22Rv1 (cell line): ENCODE results near the gene FBXO27.
A peak's percentile ranks its signal among the peaks of the same experiment; 100 is the strongest.

Experiments
- H3K27ac ChIP-seq: fragments of 450-650 bp; 2 replicates; pipeline ENCODE4 v1.5.1; 2017
- CTCF ChIP-seq: fragments of 450-650 bp; IDR thresholded peaks from 2 replicates; pipeline ENCODE4 v1.5.1; 2017; ENCODE audit warnings: mild to moderate bottlenecking
- ZFX ChIP-seq: fragments of 450-650 bp; IDR thresholded peaks from 2 replicates; pipeline ENCODE4 v1.6.1; 2017; ENCODE audit warnings: antibody characterized with exemption, borderline replicate concordance

The FBXO27 gene

GRCh38 chr19:38985262-38985661 is 47.1 kb downstream of the FBXO27 start:
- H3K27ac ChIP-seq: no peak overlapping the region
- TF ChIP-seq ZFX: no peak
- TF ChIP-seq CTCF: no peak

DNA sequence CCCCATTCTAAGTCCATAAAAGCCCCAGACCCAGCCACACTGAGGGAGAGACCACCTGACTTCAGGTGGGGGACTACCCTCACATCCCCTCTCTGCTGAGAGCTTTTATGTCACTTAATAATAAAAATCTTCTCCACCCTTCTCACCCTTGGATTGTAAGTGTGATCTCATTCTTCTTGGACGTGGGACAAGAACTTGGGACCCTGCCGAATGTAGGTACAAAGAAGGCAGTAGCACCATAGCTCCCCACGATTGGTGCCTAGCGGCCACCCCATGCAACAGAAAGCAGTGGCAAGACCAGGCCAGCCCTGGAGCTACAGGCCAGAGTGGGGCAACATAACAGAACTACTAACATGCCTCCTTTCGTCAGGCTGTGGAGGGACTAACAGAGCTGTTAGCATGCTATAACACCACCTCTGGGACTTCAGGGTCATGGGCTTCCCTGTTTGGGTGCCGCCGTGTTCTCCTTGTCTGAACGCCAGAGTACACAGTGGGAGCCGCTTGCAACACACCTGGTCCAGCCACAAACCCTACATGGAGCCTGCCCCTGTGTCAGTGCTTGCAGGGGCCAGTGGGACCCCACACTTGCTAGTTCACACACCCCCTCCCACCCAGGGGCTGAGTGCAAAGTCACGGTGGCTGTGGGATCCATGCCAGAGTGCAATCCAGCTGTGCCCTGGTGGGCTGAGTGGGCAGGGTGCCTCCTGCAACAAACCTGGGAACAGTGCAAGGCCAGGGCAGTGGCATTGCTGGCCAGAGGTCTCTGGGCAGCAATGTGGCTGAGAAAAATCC is 51.6 kb downstream of the FBXO27 start:
- H3K27ac ChIP-seq: no peak overlapping the region
- TF ChIP-seq CTCF: no peak

- H3K27ac ChIP-seq: no peak overlapping the region
- TF ChIP-seq ZFX (no peak), CTCF (no peak)
These were observed 52.5 kb downstream of the FBXO27 start for GRCh38 chr19:38979812-38980211.

DNA sequence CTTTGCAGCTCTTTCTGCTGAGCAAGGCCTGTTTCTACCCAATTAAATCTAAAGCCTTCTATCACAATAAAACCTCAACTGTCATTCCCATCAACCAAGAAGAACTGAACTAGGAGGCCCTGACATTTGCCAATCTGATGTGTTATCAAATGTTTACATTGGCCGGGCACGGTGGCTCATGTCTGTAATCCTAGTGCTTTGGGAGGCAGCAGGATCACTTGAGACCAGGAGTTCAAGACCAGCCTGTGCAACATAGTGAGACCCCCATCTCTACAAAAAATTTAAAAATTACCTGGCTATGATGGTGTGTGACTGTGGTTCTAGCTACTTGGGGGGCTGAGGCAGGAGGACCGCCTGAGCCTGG is 54.0 kb downstream of the FBXO27 start:
- H3K27ac ChIP-seq: no peak overlapping the region
- TF ChIP-seq ZFX (no peak), CTCF (no peak)

DNA sequence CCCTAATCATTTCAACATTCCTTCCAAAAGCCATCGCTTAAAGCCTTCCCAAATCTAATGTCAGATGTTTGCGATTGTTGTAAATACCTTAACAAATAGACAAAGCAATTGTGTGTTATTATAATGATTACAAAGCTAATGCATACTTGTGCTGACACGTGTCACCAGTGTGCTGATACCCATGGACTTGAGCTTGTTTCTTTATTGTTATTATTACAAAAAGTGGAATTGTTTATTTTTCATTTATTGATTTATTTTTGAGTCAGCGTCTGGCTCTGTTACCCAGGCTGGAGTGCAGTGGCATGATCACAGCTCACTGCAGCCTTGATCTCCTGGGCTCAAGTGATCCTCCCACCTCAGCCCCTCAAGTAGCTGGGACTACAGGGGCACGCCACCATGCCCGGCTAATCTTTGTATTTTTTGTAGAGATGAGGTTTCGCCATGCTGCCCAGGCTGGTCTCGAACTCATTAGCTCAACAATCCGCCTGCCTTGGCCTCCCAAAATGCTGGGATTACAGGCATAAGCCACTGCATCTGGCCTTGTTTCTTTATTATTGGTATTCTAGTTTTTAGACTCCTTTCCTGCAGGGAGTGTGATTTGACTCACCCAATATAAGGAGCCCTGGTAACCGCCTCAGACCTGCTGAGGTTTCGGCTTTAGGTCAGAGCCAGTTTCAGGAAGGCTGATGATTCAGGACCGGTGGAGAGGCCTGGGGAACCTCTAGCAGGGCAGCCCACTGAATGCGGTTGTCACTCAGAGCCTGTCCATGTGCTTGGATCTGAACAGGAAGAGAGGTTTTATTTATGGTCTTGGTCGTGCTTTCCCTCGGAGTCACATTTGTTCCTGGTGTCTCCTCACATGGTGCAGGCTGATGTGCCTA is 54.7 kb downstream of the FBXO27 start:
- H3K27ac ChIP-seq: no peak overlapping the region
- TF ChIP-seq CTCF: no peak
- TF ChIP-seq ZFX: no peak

GRCh38 chr19:38975861-38976271 is 56.5 kb downstream of the FBXO27 start:
- peak overlapping the region; percentile 58; the same call in 1 of the 2 replicates for H3K27ac ChIP-seq
- TF ChIP-seq CTCF (no peak), ZFX (no peak)
